Stimulated activated CD8-positive, alpha-beta memory T cell treated with anti-CD3 and anti-CD28 coated beads, Interleukin-2, amount 100 ng/mL, for 1 hour (primary cell): ENCODE data around the gene POLD3.

ENCODE experiments used
- DNase-seq, 2 donors: peaks; one replicate each; pipeline ENCODE4 v3.0.0-alpha.2; 2020; ENCODE audit warnings: low read depth in 2 of 2

Gene POLD3

GRCh38 chr11:74673693-74674360 is 81.4 kb downstream of the POLD3 start:
- no peak for DNase-seq

DNA sequence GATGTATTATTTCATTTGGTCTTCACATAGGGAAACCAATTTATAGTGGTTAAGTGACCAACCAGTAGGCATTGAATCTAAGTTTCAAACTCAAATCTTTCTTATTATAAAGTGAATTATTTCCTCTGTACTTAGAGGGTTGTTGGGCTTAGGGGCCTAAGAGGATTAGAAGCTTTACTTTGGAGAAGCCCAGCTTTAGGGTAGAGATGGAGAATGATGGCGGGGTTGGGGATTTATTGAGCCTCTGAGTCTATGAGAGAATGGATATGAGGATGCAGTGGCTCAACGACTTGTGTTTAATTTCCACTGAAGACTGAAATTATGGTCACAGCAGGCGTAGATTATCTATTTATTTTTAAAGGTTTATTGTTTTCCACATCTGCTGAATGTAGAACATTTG is 83.4 kb downstream of the POLD3 start:
- no peak for DNase-seq

GRCh38 chr11:74676596-74676995 is 84.2 kb downstream of the POLD3 start:
- DNase-seq = no peak

- no peak for DNase-seq
Observed at GRCh38 chr11:74677131-74677530, 84.7 kb downstream of the POLD3 start.

- DNase-seq = no peak
Observed at GRCh38 chr11:74678041-74678440, 85.7 kb downstream of the POLD3 start.

GRCh38 chr11:74678591-74679512 is 86.5 kb downstream of the POLD3 start:
- DNase-seq = no peak

DNA sequence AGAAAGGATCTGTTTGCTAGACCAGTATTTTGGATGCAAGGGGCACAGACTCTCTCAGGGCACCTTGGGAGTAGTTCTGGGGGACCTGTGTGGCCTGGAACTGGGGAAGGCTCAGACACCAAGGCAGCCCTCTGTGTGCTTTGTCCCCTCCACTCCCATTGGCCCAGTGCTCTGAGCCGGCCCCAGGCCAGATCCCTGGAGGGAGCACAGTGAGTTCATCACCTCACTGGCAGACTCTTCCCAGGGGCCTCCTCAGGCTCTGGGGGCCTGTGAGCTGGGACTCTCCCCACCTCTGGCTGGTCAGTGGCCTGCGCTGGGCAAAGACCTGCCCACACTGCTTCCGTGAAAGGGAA is 87.1 kb downstream of the POLD3 start:
- no peak for DNase-seq

DNA sequence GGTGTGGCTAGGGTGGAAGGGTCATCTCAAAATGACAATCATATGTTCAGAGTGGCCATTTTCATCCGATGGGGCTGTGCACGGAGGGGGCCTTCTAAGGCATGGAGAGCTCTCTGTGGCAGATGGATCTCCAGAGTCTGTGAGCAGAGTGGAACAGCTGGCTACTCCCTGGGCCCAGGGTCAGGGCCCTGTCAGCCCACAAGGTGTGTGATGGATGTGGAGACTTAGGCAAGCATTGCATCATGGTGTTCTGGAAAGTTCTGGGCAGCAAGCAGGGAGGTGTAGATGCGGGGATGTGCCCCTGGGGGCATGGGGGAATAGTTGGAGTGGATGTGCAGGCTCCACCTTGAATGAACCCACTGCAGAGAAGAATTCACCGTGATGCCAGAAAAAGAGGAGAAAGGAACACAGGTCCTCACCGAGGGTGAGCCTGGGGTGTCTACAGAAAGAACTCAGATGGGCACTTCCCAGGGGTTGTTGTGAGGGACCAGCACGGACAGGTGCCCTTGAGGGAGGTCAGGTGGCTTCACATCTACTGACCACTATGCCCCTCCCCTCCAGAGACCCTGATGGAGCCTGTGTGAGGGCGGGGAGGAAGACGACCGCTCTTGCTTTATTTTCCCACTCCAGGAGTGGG is 87.8 kb downstream of the POLD3 start:
- DNase-seq = no peak

DNA sequence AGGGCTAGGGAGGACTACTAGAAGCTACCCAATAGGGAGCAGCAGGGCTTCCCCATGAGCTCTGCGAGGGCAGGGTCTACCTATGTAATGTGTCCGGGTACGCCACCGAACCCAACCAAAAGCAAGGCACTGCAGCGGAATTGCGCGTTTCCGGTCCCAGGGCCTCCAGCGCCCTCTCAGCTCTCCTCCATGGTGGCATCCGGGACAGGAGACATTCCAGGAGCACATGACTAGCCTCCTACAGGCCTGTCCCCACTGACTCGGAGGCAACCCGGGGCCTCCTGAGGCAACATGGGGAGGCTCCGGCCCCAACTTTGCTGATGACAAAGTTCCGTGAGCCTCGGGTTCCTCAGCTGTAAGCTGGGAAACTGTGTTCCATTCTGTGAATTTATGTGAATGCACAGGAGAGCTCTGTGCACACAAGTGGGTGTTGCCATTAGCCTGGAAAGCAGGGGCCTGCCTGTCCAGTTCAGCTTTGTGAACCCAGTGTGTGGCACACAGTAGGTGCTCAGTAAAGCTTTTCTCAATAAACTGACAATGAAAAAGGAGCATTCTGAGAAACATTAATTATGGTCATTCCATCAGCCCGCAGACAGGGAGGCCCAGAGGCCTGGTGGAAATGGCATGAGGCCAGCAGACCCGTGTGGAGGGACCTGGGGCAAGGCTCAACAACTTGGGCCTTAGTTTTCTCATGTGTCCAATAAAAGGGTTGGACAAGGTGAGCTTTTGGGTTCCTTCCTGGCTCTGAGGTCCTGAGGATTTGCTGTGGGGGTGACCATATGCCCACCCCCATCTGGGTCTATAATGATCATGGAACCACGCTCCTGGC is 88.5 kb downstream of the POLD3 start:
- no peak for DNase-seq

- no peak for DNase-seq
Observed at GRCh38 chr11:74681686-74682651, 89.6 kb downstream of the POLD3 start.

- no peak for DNase-seq
Observed at GRCh38 chr11:74682731-74683278, 90.4 kb downstream of the POLD3 start.

DNA sequence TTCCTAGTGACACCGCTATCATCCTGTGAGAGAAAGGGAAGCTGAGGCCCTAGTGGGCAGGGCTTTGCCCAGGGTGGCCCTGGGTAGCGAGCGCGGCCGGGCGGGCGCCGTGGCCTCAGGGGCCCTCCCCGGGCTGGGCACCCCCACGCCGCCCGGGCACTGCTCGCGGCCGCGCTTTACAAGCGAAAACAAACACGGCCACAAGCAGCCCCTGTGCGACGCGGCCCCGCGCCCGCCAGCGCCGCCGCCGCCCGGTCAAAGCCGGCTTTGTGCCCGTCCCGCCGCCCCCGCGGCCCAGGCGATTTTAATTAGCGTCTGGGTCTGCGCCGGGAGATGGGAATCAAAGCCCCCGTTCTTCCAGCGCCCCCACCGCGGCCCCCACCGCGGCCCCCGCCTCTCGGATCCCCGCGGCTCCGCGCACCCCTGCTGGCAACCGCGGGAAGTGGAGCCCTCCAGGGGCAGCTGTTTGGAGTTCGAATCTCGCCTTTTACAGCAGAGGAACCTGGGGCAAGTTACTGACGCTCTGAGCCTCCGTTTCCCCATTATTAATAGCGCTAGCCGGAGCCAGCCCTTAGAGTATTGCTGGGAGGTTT is 91.0 kb downstream of the POLD3 start:
- DNase-seq = no peak

DNA sequence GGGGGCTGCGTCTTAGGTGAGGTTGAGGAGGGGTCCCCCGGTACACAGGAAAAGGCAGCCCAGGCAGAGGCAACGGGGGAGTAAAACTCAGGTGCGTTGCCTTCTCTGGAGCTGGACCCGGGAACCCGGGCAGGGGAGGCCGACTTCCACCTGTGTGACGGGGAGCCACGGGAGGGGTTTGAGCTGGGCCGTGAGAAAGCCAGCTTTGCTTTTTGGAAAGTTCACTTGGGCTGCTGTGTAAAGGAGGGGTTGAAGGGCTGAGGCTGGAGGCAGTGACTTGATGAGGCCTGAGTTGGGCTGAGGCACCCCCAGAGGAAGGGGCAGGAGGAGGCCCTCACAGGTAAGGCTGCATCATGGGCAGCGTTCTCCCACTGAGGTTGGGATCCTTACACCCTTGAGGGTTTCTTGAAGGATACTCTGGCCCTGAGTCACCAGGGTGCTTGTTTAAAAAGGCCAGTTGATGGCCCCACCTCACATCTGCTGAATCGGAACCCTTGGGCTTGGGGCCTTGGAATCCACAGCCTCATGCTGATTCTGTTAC is 91.6 kb downstream of the POLD3 start:
- DNase-seq = no peak

DNA sequence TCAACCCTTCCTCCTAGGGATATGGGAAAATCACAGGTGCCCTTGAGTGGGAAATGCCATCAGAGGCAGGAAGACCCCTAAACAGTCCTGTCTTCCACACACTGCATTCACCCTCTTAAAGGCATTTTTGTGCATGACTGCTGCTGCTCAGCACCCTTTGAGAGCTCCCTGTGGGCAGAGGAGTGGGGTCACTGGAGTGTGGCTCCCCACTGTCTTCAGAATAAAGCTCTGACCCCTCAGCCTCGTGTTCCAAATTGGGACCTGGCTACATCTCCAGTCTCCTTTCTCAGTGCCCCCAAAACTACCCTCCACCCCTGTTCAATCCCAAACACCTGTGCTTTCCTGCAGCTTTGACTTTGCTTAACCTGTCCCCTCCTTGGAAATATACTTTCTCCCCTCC is 92.3 kb downstream of the POLD3 start:
- DNase-seq = no peak

DNA sequence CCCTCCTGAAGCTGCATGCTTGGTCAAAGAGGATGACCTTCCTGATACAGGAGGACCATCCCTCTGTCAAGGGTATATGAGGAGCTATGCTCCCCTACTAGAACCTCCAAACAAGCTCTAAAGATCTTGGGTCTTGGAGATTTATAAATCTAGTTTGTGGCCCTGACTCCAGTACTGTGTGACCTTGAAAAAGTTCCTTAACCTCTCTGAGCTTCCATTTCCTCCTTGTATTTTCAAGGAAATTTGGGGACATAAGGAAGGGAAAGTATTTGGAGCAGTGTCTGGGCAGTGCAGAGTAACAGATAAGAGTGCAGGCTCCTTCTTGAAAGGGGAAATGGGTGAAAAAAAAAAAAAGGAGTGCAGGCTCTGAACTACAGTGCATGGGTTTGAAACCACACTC is 93.0 kb downstream of the POLD3 start:
- no peak for DNase-seq

- no peak for DNase-seq
Observed at GRCh38 chr11:74685905-74686304, 93.5 kb downstream of the POLD3 start.

DNA sequence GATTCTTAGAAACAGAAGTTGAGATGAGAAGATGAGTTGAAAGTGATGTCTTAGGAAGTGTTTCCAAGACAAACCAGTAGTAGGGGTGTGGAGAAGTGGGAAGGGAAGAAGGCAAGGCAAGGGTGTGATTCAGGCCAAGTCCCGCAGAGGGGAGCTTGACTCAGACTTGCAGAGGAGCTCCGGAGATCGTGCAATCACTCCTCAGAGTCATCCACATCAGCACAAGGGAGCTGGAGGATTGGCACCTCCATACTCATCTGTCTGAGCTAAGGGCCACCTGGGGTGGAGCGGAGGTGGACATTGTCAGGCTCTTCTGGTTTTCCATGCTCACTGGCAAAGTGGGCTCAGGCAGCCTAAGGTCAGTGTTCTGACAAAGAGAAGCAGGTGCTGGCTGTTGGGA is 94.4 kb downstream of the POLD3 start:
- DNase-seq = no peak

DNA sequence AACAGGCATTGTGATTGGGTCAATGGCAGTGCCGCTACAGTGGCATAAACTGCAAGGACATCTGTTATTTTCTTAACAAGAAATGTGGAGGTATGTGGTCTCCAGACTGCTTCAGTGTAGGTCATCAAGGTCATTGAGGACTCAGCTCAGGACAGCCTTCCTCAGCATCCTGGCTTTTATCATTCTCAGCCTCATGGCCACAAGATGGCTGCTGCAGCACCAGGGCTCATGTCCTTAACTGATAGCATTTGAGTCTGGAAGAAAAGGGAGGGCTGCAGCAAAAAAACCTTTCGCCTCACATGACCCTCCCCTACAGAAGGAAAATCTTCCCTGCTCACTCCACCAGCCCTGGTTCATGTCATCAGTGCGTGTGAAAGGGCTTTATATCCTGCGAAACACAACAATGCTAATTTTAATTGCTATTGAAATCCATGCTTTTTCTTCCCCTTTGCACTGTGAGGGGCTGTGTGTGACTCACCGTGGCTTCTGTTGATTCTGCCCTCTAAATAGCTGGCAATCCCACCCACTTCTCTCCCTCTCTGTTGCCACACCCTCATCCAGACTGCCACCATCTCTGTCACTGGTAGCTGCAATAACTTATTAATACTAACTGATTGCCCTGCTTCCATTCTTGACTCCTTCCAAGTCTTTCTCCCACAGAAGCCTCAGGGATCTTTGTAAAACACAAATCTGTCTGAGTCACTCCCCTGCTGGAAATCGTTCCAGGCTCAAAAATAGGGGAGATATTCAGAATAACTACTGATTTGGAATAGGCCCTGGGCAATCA is 95.0 kb downstream of the POLD3 start:
- no peak for DNase-seq

- no peak for DNase-seq
Observed at GRCh38 chr11:74689666-74690065, 97.3 kb downstream of the POLD3 start.
